ENCODE results near the gene DLL3.

The DLL3 gene

GRCh38 chr19:39539165-39539517 is 40.4 kb downstream of the DLL3 start (continued):
- TF ChIP-seq ZNF639 (tag by site-specific recombination; IDR thresholded peaks at IDR 0.05) (no peak), ZNF423 (tag by site-specific recombination; IDR thresholded peaks at IDR 0.05) (no peak), ZNF670 (tag by site-specific recombination; IDR thresholded peaks at IDR 0.05; ENCODE audit: low read depth) (no peak), ZNF623 (tag by site-specific recombination; IDR thresholded peaks at IDR 0.05) (no peak), PRDM10 (tag by site-specific recombination; IDR thresholded peaks at IDR 0.05) (no peak), ZNF16 (tag by site-specific recombination; IDR thresholded peaks at IDR 0.05; ENCODE audit: low read depth) (no peak), ZBTB6 (tag by site-specific recombination; IDR thresholded peaks at IDR 0.05) (no peak), OVOL3 (tag by site-specific recombination; IDR thresholded peaks at IDR 0.05) (no peak), ZSCAN23 (tag by site-specific recombination; IDR thresholded peaks at IDR 0.05) (no peak), ZFP37 (tag by site-specific recombination; IDR thresholded peaks at IDR 0.05) (peak; percentile 75; the same call in 1 of the 2 replicates), ZNF514 (tag by site-specific recombination; IDR thresholded peaks at IDR 0.05) (no peak), ZNF292 (tag by site-specific recombination; IDR thresholded peaks at IDR 0.05; ENCODE audit: borderline replicate concordance, low read depth) (no peak), ZNF341 (tag by site-specific recombination; IDR thresholded peaks at IDR 0.05; ENCODE audit: low read depth) (no peak; the same call in 1 of the 2 replicates), ZNF157 (tag by site-specific recombination; IDR thresholded peaks at IDR 0.05) (no peak; the same call in 1 of the 2 replicates), ZNF248 (tag by site-specific recombination; IDR thresholded peaks at IDR 0.05) (no peak), ZNF76 (tag by site-specific recombination; IDR thresholded peaks at IDR 0.05; ENCODE audit: borderline replicate concordance, low read depth) (no peak), ZNF223 (tag by site-specific recombination; IDR thresholded peaks at IDR 0.05) (no peak), ZNF791 (tag by site-specific recombination; IDR thresholded peaks at IDR 0.05) (no peak)

- CTCF ChIA-PET: interaction anchor here (0.6 to 4.2 kb wide), 25 partner anchors 11 to 512 kb away, joined by 3 to 30 read pairs (median 4); partner anchors contain the start of gene RPS16
- H3K9me3 ChIP-seq (ENCODE audit: control insufficient read depth, insufficient read depth, low read depth, low read length): no peaks in the 10 kb centered on the region
- peaks cover 2 to 27% of the 10 kb centered on the region in 2 experiments for H3K36me3 ChIP-seq (ENCODE audit: control insufficient read depth in 2 of 2, insufficient read depth in 1 of 2, low read length in 2 of 2)
- H3K4me3 ChIP-seq (ENCODE audit: low read depth, low read length): peak within 1 kb of the TSS; percentile 83
- peaks cover 16% of the 10 kb centered on the region for H3K4me1 ChIP-seq (ENCODE audit: control insufficient read depth, insufficient read depth, low read length)
- peak within 1 kb of the TSS; percentile 97 for H3K27ac ChIP-seq (ENCODE audit: extremely low read depth, low read depth, low read length)
- POLR2A ChIA-PET: interaction anchor here (0.6 to 2.3 kb wide), 8 partner anchors 10 to 148 kb away, joined by 3 to 30 read pairs (median 4); partner anchors contain the start of genes MED29, PAF1, RPS16 and TIMM50
- no peak for TF ChIP-seq GFI1B (tag by site-specific recombination; IDR thresholded peaks at IDR 0.05)
- TF ChIP-seq ZNF133 (tag by site-specific recombination; IDR thresholded peaks at IDR 0.05): no peak
- no peak; the same call in 1 of the 2 replicates for TF ChIP-seq REPIN1 (tag by site-specific recombination; IDR thresholded peaks at IDR 0.05; ENCODE audit: low read depth)
- TF ChIP-seq ZNF16 (tag by site-specific recombination; IDR thresholded peaks at IDR 0.05; ENCODE audit: low read depth): no peak
- TF ChIP-seq ZNF501 (tag by site-specific recombination; IDR thresholded peaks at IDR 0.05): peak; percentile 55; the same call in 1 of the 2 replicates
- TF ChIP-seq ZNF324 (tag by site-specific recombination; IDR thresholded peaks at IDR 0.05): no peak
- no peak for TF ChIP-seq ZNF366 (tag by site-specific recombination; conservative IDR thresholded peaks at IDR 0.05)
- TF ChIP-seq ZNF18 (tag by site-specific recombination; IDR thresholded peaks at IDR 0.05): no peak
- TF ChIP-seq ZNF530 (tag by site-specific recombination; IDR thresholded peaks at IDR 0.05; ENCODE audit: low read depth): no peak
- no peak for TF ChIP-seq ZFP3 (tag by site-specific recombination; IDR thresholded peaks at IDR 0.05; ENCODE audit: low read depth)
- TF ChIP-seq TCF7L2 (IDR thresholded peaks at IDR 0.05; ENCODE audit: borderline replicate concordance, low read depth, low read length): no peak
Observed at GRCh38 chr19:39539518-39540332, 41.0 kb downstream of the DLL3 start, which contains the start of gene EID2. Gene EID2, minus strand, starts transcription at chr19:39540161. Its CDS starts 82 bp downstream, at chr19:39540079.
